ENCODE data around the gene RAB11FIP4. TPM values are rescaled to one million over a fixed set of nuclear protein-coding genes. Genes with fewer than 3 reads are reported as not detected.
A peak's percentile ranks its signal among the peaks of the same experiment; 100 is the strongest.
"Not testable (repeated sequence)": the region's sequence is repeated elsewhere in the genome, so short reads cannot be mapped to it uniquely, and the experiment has no call there.

Gene RAB11FIP4
- total RNA-seq, 1 donor from 2014 or later: 0.17 TPM

- peak; percentile 21 for DNase-seq
Measured at GRCh38 chr17:31433091-31433790, 41.8 kb downstream of the RAB11FIP4 start.

- DNase-seq: no peak
Measured at GRCh38 chr17:31433811-31434726, 42.6 kb downstream of the RAB11FIP4 start.

GRCh38 chr17:31434727-31435050 lies 43.2 kb downstream of the RAB11FIP4 start:
- no peak for DNase-seq

GRCh38 chr17:31435581-31435980 lies 44.1 kb downstream of the RAB11FIP4 start:
- no peak for DNase-seq

GRCh38 chr17:31437720-31438400 lies 46.4 kb downstream of the RAB11FIP4 start:
- DNase-seq: no peak

GRCh38 chr17:31439716-31440115 lies 48.2 kb downstream of the RAB11FIP4 start:
- no peak for DNase-seq

- DNase-seq: no peak
Measured at GRCh38 chr17:31442276-31442675, 50.8 kb downstream of the RAB11FIP4 start.

- DNase-seq: not testable (repeated sequence)
Measured at GRCh38 chr17:31442856-31443255, 51.4 kb downstream of the RAB11FIP4 start.

- DNase-seq: no peak
Measured at GRCh38 chr17:31443386-31443785, 51.9 kb downstream of the RAB11FIP4 start.

- no peak for DNase-seq
Measured at GRCh38 chr17:31444026-31444425, 52.6 kb downstream of the RAB11FIP4 start.

- DNase-seq: peak; percentile 10
Measured at GRCh38 chr17:31446195-31446967, 54.9 kb downstream of the RAB11FIP4 start.

GRCh38 chr17:31448467-31449077 lies 57.1 kb downstream of the RAB11FIP4 start:
- no peak for DNase-seq

- DNase-seq: no peak
Measured at GRCh38 chr17:31449111-31449510, 57.6 kb downstream of the RAB11FIP4 start.

- no peak for DNase-seq
Measured at GRCh38 chr17:31449746-31450145, 58.3 kb downstream of the RAB11FIP4 start.

- DNase-seq: no peak
Measured at GRCh38 chr17:31452101-31452500, 60.6 kb downstream of the RAB11FIP4 start.

- DNase-seq: no peak
Measured at GRCh38 chr17:31452561-31453110, 61.2 kb downstream of the RAB11FIP4 start.

GRCh38 chr17:31453896-31454295 lies 62.4 kb downstream of the RAB11FIP4 start:
- DNase-seq: no peak

GRCh38 chr17:31456814-31457213 lies 65.3 kb downstream of the RAB11FIP4 start:
- DNase-seq: no peak

- DNase-seq: no peak
Measured at GRCh38 chr17:31457391-31458234, 66.1 kb downstream of the RAB11FIP4 start.

GRCh38 chr17:31458829-31459228 lies 67.4 kb downstream of the RAB11FIP4 start:
- no peak for DNase-seq

GRCh38 chr17:31459716-31460115 lies 68.2 kb downstream of the RAB11FIP4 start:
- DNase-seq: no peak
